ENCODE data around the gene IL36RN.

- TF ChIP-seq, protein P1, sequence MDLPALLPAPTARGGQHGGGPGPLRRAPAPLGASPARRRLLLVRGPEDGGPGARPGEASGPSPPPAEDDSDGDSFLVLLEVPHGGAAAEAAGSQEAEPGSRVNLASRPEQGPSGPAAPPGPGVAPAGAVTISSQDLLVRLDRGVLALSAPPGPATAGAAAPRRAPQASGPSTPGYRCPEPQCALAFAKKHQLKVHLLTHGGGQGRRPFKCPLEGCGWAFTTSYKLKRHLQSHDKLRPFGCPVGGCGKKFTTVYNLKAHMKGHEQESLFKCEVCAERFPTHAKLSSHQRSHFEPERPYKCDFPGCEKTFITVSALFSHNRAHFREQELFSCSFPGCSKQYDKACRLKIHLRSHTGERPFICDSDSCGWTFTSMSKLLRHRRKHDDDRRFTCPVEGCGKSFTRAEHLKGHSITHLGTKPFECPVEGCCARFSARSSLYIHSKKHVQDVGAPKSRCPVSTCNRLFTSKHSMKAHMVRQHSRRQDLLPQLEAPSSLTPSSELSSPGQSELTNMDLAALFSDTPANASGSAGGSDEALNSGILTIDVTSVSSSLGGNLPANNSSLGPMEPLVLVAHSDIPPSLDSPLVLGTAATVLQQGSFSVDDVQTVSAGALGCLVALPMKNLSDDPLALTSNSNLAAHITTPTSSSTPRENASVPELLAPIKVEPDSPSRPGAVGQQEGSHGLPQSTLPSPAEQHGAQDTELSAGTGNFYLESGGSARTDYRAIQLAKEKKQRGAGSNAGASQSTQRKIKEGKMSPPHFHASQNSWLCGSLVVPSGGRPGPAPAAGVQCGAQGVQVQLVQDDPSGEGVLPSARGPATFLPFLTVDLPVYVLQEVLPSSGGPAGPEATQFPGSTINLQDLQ (CRISPR knock-in tag; IDR thresholded peaks at IDR 0.05) = no peak
- TF ChIP-seq TAF1 (CRISPR knock-in tag; IDR thresholded peaks at IDR 0.05) (no peak), EHMT2 (IDR thresholded peaks at IDR 0.05; ENCODE audit: borderline replicate concordance, low read depth, low read length) (no peak), CTCF (CRISPR knock-in tag; IDR thresholded peaks at IDR 0.05) (no peak), HNRNPL (IDR thresholded peaks at IDR 0.05; ENCODE audit: low read depth, low read length) (no peak), MEIS2 (CRISPR knock-in tag; IDR thresholded peaks at IDR 0.05) (no peak)
Measured at GRCh38 chr2:113046465-113046864, 12.5 kb upstream of the IL36RN start.

All from HepG2 (cell line).